ENCODE data around the gene AP1B1. TPM values are rescaled to one million over a fixed set of nuclear protein-coding genes. Genes with fewer than 3 reads are reported as not detected.
"Not testable (repeated sequence)": the region's sequence is repeated elsewhere in the genome, so short reads cannot be mapped to it uniquely, and the experiment has no call there.

Gene AP1B1
- total and polyA plus RNA-seq, 2 donors (not counting 1 experiment from before 2014, with no cell fraction given) = 44.1 to 45.6 TPM

DNA sequence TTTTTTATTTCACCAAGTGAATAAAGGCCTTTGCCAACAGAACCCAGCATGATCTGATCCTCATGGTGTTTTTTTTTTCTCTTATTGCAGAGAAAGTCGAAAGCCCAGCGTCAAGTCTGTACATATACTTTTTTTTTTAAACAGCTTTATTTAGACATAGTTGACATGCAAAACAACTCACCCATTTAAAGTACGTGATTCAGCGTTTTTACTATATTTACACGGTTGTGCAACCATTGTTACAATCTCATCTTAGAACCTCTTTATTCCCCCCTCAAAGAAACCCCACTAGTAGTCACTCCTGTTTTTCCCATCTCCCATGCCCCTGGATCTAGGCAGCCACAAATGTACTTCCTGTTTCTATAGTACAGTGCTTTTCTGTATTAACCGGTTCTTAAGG, 20.6 kb upstream of the AP1B1 start:
- no peak overlapping the region for H2AFZ ChIP-seq (ENCODE audit: low read length)
- no peak overlapping the region for H3K9ac ChIP-seq (ENCODE audit: insufficient read depth, low read length)
- H3K9me3 ChIP-seq (ENCODE audit: control insufficient read depth, insufficient read depth, low read depth, low read length) = no peaks in the 10 kb centered on the region
- H3K27ac ChIP-seq (ENCODE audit: insufficient read depth, low read length) = no peak overlapping the region
- H3K79me2 ChIP-seq (ENCODE audit: control insufficient read depth, insufficient read depth, low read length) = no peaks in the 10 kb centered on the region
- H3K4me1 ChIP-seq (ENCODE audit: control insufficient read depth, extremely low read depth, insufficient read depth, low read length) = no peaks in the 10 kb centered on the region
- H3K36me3 ChIP-seq (ENCODE audit: control insufficient read depth, insufficient read depth, low read length) = no peaks in the 10 kb centered on the region
- H3K27me3 ChIP-seq (ENCODE audit: control insufficient read depth, insufficient read depth, low read length) = no peaks in the 10 kb centered on the region
- no peak for DNase-seq (ENCODE audit: low read depth in 2 of 2)
- no peaks in the 10 kb centered on the region for H4K20me1 ChIP-seq (ENCODE audit: control insufficient read depth, extremely low read depth, insufficient read depth, low read length)
- no peak overlapping the region for H3K4me2 ChIP-seq (ENCODE audit: extremely low read depth, insufficient read depth, low read length)
- no peak for TF ChIP-seq EZH2 (IDR thresholded peaks at IDR 0.05; ENCODE audit: low read length, missing control alignments)
- TF ChIP-seq, protein P1, sequence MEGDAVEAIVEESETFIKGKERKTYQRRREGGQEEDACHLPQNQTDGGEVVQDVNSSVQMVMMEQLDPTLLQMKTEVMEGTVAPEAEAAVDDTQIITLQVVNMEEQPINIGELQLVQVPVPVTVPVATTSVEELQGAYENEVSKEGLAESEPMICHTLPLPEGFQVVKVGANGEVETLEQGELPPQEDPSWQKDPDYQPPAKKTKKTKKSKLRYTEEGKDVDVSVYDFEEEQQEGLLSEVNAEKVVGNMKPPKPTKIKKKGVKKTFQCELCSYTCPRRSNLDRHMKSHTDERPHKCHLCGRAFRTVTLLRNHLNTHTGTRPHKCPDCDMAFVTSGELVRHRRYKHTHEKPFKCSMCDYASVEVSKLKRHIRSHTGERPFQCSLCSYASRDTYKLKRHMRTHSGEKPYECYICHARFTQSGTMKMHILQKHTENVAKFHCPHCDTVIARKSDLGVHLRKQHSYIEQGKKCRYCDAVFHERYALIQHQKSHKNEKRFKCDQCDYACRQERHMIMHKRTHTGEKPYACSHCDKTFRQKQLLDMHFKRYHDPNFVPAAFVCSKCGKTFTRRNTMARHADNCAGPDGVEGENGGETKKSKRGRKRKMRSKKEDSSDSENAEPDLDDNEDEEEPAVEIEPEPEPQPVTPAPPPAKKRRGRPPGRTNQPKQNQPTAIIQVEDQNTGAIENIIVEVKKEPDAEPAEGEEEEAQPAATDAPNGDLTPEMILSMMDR (conservative IDR thresholded peaks at IDR 0.05 in 1 of 2, IDR thresholded peaks at IDR 0.05 in 1 of 2; ENCODE audit: low read depth in 1 of 2, low read length in 2 of 2) = no peak
- no peak overlapping the region for H3K4me3 ChIP-seq (replicated peaks in 1 of 4; ENCODE audit: control extremely low read depth in 1 of 4, insufficient read depth in 1 of 4, low read depth in 3 of 4, low read length in 4 of 4)

DNA sequence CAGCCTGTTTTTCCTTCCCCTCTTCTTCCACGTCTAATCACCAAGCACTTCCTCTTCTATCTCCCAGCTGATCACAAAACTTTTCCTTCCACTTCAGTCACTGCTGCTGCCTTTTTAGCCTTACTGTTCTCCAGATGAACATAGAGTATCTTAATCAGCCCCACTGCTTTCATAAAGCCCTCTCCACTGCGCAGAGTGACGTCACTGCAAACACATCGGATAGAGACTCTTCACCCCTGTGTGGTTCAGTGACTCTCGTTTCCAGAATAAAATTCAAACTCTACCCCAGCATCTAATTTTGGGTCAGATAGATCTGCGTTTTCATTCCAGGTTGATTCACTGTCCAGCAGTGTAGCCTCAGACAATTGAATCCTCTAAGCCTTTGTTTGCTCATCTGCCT, 13.2 kb upstream of the AP1B1 start:
- H3K4me2 ChIP-seq (ENCODE audit: extremely low read depth, insufficient read depth, low read length); H3K4me1 ChIP-seq (ENCODE audit: control insufficient read depth, extremely low read depth, insufficient read depth, low read length); H2AFZ ChIP-seq (ENCODE audit: low read length); H3K27me3 ChIP-seq (ENCODE audit: control insufficient read depth, insufficient read depth, low read length); H3K79me2 ChIP-seq (ENCODE audit: control insufficient read depth, insufficient read depth, low read length); H3K36me3 ChIP-seq (ENCODE audit: control insufficient read depth, insufficient read depth, low read length); H3K4me3 ChIP-seq (replicated peaks in 1 of 4; ENCODE audit: control extremely low read depth in 1 of 4, insufficient read depth in 1 of 4, low read depth in 3 of 4, low read length in 4 of 4); DNase-seq (ENCODE audit: low read depth in 2 of 2); H3K9ac ChIP-seq (ENCODE audit: insufficient read depth, low read length); H3K27ac ChIP-seq (ENCODE audit: insufficient read depth, low read length); H4K20me1 ChIP-seq (ENCODE audit: control insufficient read depth, extremely low read depth, insufficient read depth, low read length); H3K9me3 ChIP-seq (ENCODE audit: control insufficient read depth, insufficient read depth, low read depth, low read length): not testable (repeated sequence)

DNA sequence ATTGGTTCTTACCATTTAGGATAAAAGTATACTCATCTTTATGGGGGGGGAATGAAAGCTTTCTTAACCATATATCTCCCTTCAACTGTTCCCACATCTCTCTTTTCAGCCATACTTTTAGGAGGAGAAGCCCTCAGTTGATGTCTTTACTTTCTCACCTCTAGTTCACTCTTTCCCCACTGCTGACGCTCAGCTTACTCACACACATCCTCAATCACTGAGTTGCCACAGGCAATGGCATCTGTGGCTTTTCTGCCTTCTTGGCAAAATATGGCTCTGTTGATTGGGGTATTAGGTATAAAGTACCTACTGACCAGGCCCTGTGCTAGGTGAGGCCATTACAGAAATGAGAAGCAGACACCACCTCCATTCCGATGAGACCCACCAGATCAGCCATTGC, 12.2 kb upstream of the AP1B1 start:
- DNase-seq (ENCODE audit: low read depth in 2 of 2) = no peak
- Histone ChIP-seq H3K27me3 (ENCODE audit: control insufficient read depth, insufficient read depth, low read length) (peaks cover 2% of the 10 kb centered on the region), H3K36me3 (ENCODE audit: control insufficient read depth, insufficient read depth, low read length) (no peaks in the 10 kb centered on the region), H3K79me2 (ENCODE audit: control insufficient read depth, insufficient read depth, low read length) (no peaks in the 10 kb centered on the region), H3K9me3 (ENCODE audit: control insufficient read depth, insufficient read depth, low read depth, low read length) (no peaks in the 10 kb centered on the region), H3K4me2 (ENCODE audit: extremely low read depth, insufficient read depth, low read length) (no peak overlapping the region), H3K27ac (ENCODE audit: insufficient read depth, low read length) (no peak overlapping the region), H3K9ac (ENCODE audit: insufficient read depth, low read length) (no peak overlapping the region), H3K4me3 (replicated peaks in 1 of 4; ENCODE audit: control extremely low read depth in 1 of 4, insufficient read depth in 1 of 4, low read depth in 3 of 4, low read length in 4 of 4) (no peak overlapping the region), H2AFZ (ENCODE audit: low read length) (no peak overlapping the region), H3K4me1 (ENCODE audit: control insufficient read depth, extremely low read depth, insufficient read depth, low read length) (no peaks in the 10 kb centered on the region), H4K20me1 (ENCODE audit: control insufficient read depth, extremely low read depth, insufficient read depth, low read length) (no peaks in the 10 kb centered on the region)
- TF ChIP-seq, protein P1 (conservative IDR thresholded peaks at IDR 0.05 in 1 of 2, IDR thresholded peaks at IDR 0.05 in 1 of 2; ENCODE audit: low read depth in 1 of 2, low read length in 2 of 2) = no peak
- TF ChIP-seq EZH2 (IDR thresholded peaks at IDR 0.05; ENCODE audit: low read length, missing control alignments) = no peak
